IMR-90 (cell line): ENCODE measurements around the gene ACVR2B. TPM values are rescaled to one million over a fixed set of nuclear protein-coding genes. Genes with fewer than 3 reads are reported as not detected.

Experiments used
- ATAC-seq: fragments of 200-7000 bp; cut with Tn5 transposase; 2 replicates; pipeline ENCODE4 v1.9.1; 2020; ENCODE audit warnings: low read depth, mild to moderate bottlenecking, moderate library complexity
- BruUV-seq: library from RNA; stranded (reverse); fragments of 400-500 nt; replicated peaks from 2 replicates; lab custom pipeline; 2021; lab: Mats Ljungman, UMichigan
- CTCF ChIA-PET: fragments of 300-600 bp; formaldehyde crosslinking; extraction: SDS; loops from one replicate; lab custom pipeline; 2021; ENCODE audit warnings: antibody characterized with exemption; lab: Yijun Ruan, JAX
- POLR2A ChIA-PET: fragments of 300-600 bp; sonication (Branson Sonifier 250); formaldehyde crosslinking; loops from one replicate; lab custom pipeline; 2022; ENCODE audit warnings: antibody characterized with exemption; ENCODE audit not compliant: unreplicated experiment; lab: Charles Lee
- DNase-seq: peaks from one replicate; pipeline ENCODE4 v3.0.0; 2013
- H2AFZ ChIP-seq: replicated peaks from 2 replicates; pipeline ENCODE3; 2013; ENCODE audit warnings: low read length, mild to moderate bottlenecking; ENCODE audit not compliant: poor library complexity
- H2AK5ac ChIP-seq: 2 replicates; pipeline ENCODE4 v1.6.1; 2013; ENCODE audit warnings: low read depth, low read length, inconsistent platforms
- H2AK9ac ChIP-seq: replicated peaks from 2 replicates; pipeline ENCODE3; 2013; ENCODE audit warnings: mild to moderate bottlenecking, low read depth, low read length, moderate library complexity; ENCODE audit not compliant: poor library complexity
- H2BK120ac ChIP-seq: 2 replicates; pipeline ENCODE4 v1.6.1; 2013; ENCODE audit warnings: low read depth, low read length, inconsistent platforms
- H2BK15ac ChIP-seq: 3 replicates; pipeline ENCODE4 v1.6.1; 2013; ENCODE audit warnings: low read depth, low read length, inconsistent platforms
- H2BK20ac ChIP-seq: 2 replicates; pipeline ENCODE4 v1.6.1; 2013; ENCODE audit warnings: low read depth, mild to moderate bottlenecking, inconsistent platforms, low read length, moderate library complexity
- H2BK5ac ChIP-seq: 2 replicates; pipeline ENCODE4 v1.6.1; 2013; ENCODE audit warnings: mild to moderate bottlenecking, low read depth, low read length, inconsistent platforms; ENCODE audit not compliant: poor library complexity, severe bottlenecking
- H3K14ac ChIP-seq: replicated peaks from 2 replicates; pipeline ENCODE4 v1.6.1; 2013; ENCODE audit warnings: low read depth, low read length, inconsistent platforms
- H3K18ac ChIP-seq: 2 replicates; pipeline ENCODE4 v1.6.1; 2013; ENCODE audit warnings: low read depth, low read length, control low read depth
- H3K23ac ChIP-seq: 2 replicates; pipeline ENCODE4 v1.6.1; 2013; ENCODE audit warnings: low read depth, low read length, inconsistent platforms
- H3K27ac ChIP-seq: 2 replicates; pipeline ENCODE4 v1.5.1; 2013; ENCODE audit warnings: mild to moderate bottlenecking, control low read depth, low read length; ENCODE audit not compliant: insufficient read depth
- H3K27me3 ChIP-seq: 2 replicates; pipeline ENCODE4 v1.6.1; 2013; ENCODE audit warnings: low read length; ENCODE audit not compliant: control insufficient read depth, insufficient read depth
- H3K36me3 ChIP-seq: 2 replicates; pipeline ENCODE4 v1.6.1; 2013; ENCODE audit warnings: low read length, mixed read lengths; ENCODE audit not compliant: control insufficient read depth, insufficient read depth
- H3K4ac ChIP-seq: 2 replicates; pipeline ENCODE4 v1.6.1; 2013; ENCODE audit warnings: low read depth, low read length, inconsistent platforms
- H3K4me1 ChIP-seq: 2 replicates; pipeline ENCODE4 v1.6.1; 2013; ENCODE audit warnings: low read length, mixed read lengths; ENCODE audit not compliant: control insufficient read depth, insufficient read depth
- H3K4me2 ChIP-seq: 2 replicates; pipeline ENCODE4 v1.6.1; 2013; ENCODE audit warnings: low read depth, mild to moderate bottlenecking, control low read depth, low read length, moderate library complexity
- H3K4me3 ChIP-seq: 2 replicates; pipeline ENCODE4 v1.5.1; 2013; ENCODE audit warnings: low read depth, mild to moderate bottlenecking, control low read depth, low read length, moderate library complexity; ENCODE audit not compliant: insufficient read depth
- H3K56ac ChIP-seq: 2 replicates; pipeline ENCODE4 v1.6.1; 2013; ENCODE audit warnings: low read length, inconsistent platforms; ENCODE audit not compliant: insufficient read depth; ENCODE audit errors: extremely low read depth
- H3K79me1 ChIP-seq, 2 experiments: 2 replicates each; pipeline ENCODE4 v1.6.1; 2013; ENCODE audit warnings: low read length in 2 of 2, inconsistent platforms in 1 of 2, low read depth in 1 of 2
- H3K9ac ChIP-seq: 2 replicates; pipeline ENCODE4 v1.6.1; 2013; ENCODE audit warnings: low read depth, low read length, control low read depth
- H3K9me1 ChIP-seq: 2 replicates; pipeline ENCODE4 v1.6.1; 2013; ENCODE audit warnings: low read length, inconsistent platforms; ENCODE audit not compliant: insufficient read depth
- H3K9me3 ChIP-seq: 2 replicates; pipeline ENCODE4 v1.6.1; 2013; ENCODE audit warnings: low read length; ENCODE audit not compliant: control insufficient read depth, insufficient read depth
- H4K20me1 ChIP-seq: 2 replicates; pipeline ENCODE4 v1.6.1; 2013; ENCODE audit warnings: low read length, inconsistent platforms; ENCODE audit not compliant: insufficient read depth
- H4K5ac ChIP-seq: 2 replicates; pipeline ENCODE4 v1.6.1; 2013; ENCODE audit warnings: mild to moderate bottlenecking, low read depth, low read length, control low read depth
- H4K8ac ChIP-seq, 2 experiments: 2 replicates each; pipeline ENCODE4 v1.6.1; 2013; ENCODE audit warnings: low read depth in 2 of 2, low read length in 2 of 2, control low read depth in 1 of 2, inconsistent platforms in 1 of 2
- H4K91ac ChIP-seq: 2 replicates; pipeline ENCODE4 v1.6.1; 2013; ENCODE audit warnings: low read depth, low read length, inconsistent platforms; ENCODE audit not compliant: insufficient read depth
- BHLHE40 ChIP-seq: fragments of 150-350 bp; IDR thresholded peaks from 2 replicates; pipeline ENCODE4 v1.6.1; 2016; ENCODE audit warnings: mild to moderate bottlenecking, low read depth, low read length
- CEBPB ChIP-seq: IDR thresholded peaks from 2 replicates; pipeline ENCODE4 v1.6.1; 2012; ENCODE audit warnings: low read depth, low read length, improper control_type of control experiment
- CHD1 ChIP-seq: IDR thresholded peaks from 2 replicates; pipeline ENCODE4 v1.6.1; 2012; ENCODE audit warnings: low read depth, low read length, improper control_type of control experiment
- FOS ChIP-seq: fragments of 150-350 bp; IDR thresholded peaks from 2 replicates; pipeline ENCODE4 v1.6.1; 2016; ENCODE audit warnings: low read depth, low read length
- MAFK ChIP-seq: IDR thresholded peaks from 2 replicates; pipeline ENCODE4 v1.6.1; 2012; ENCODE audit warnings: low read depth, low read length, improper control_type of control experiment
- MAZ ChIP-seq: IDR thresholded peaks from 2 replicates; pipeline ENCODE4 v1.6.1; 2012; ENCODE audit warnings: low read depth, mild to moderate bottlenecking, low read length, improper control_type of control experiment, moderate library complexity, borderline replicate concordance
- MXI1 ChIP-seq: IDR thresholded peaks from 2 replicates; pipeline ENCODE4 v1.6.1; 2012; ENCODE audit warnings: low read depth, mild to moderate bottlenecking, low read length, moderate library complexity, borderline replicate concordance
- NFE2L2 ChIP-seq: fragments of 150-350 bp; IDR thresholded peaks from 2 replicates; pipeline ENCODE4 v1.6.1; 2016; ENCODE audit warnings: low read depth, mild to moderate bottlenecking, low read length
- POLR2A ChIP-seq: IDR thresholded peaks from 2 replicates; pipeline ENCODE4 v1.6.1; 2012; ENCODE audit warnings: mild to moderate bottlenecking, low read depth, low read length
- RAD21 ChIP-seq: IDR thresholded peaks from 2 replicates; pipeline ENCODE4 v1.6.1; 2012; ENCODE audit warnings: low read length, improper control_type of control experiment
- RCOR1 ChIP-seq: IDR thresholded peaks from 2 replicates; pipeline ENCODE4 v1.6.1; 2012; ENCODE audit warnings: mild to moderate bottlenecking, low read length, improper control_type of control experiment; ENCODE audit not compliant: insufficient replicate concordance
- RFX5 ChIP-seq: IDR thresholded peaks from 2 replicates; pipeline ENCODE4 v1.8.0; 2012; ENCODE audit warnings: low read depth, mild to moderate bottlenecking, low read length, moderate library complexity
- SMC3 ChIP-seq: fragments of 150-350 bp; IDR thresholded peaks from 2 replicates; pipeline ENCODE4 v1.6.1; 2016; ENCODE audit warnings: low read depth, mild to moderate bottlenecking, antibody characterized with exemption, low read length, moderate library complexity
- WGBS, 2 experiments: methylation state at CpG; one replicate each; pipeline versions ENCODE4 v1.1.5 to v1.1.7; 2013; ENCODE audit warnings: missing lambda C conversion rate in 2 of 2; ENCODE audit not compliant: insufficient read length in 1 of 2; ENCODE audit errors: extremely low coverage in 2 of 2; 5-methylcytosine and 5-hydroxymethylcytosine counted together
- dilution Hi-C: fragments of 300-500 bp; cut with HindIII; formaldehyde crosslinking; loops from one replicate; pipeline ENCODE4 v1.14.3; 2018; ENCODE audit warnings: low sequenced_read_pairs; ENCODE audit not compliant: unreplicated experiment
- in situ Hi-C: fragments of 300-500 bp; cut with MboI; formaldehyde crosslinking; loops from 3 replicates; pipeline ENCODE4 v1.14.3; 2019; ENCODE audit warnings: low sequenced_read_pairs, inconsistent platforms, mixed read lengths
- intact Hi-C: fragments of 100-400 bp; cut with micrococcal nuclease; formaldehyde crosslinking; loops from 2 replicates; pipeline ENCODE4 v1.10.0; 2022
- polyA plus RNA-seq, 3 experiments: library from polyadenylated mRNA; depleted of rRNA; stranded (reverse); fragments of >200 nt; gene quantifications; 2 replicates each; pipeline ENCODE4 v1.2.3, GENCODE V29; 2012; ENCODE audit warnings: low replicate concordance in 1 of 3
- total RNA-seq: library from RNA; depleted of rRNA; stranded (reverse); fragments of >200 nt; gene quantifications from 2 replicates; pipeline ENCODE4 v1.2.3, GENCODE V29; 2012
- TF ChIP-seq, protein P1 (sequence below): conservative IDR thresholded peaks from 2 replicates; pipeline ENCODE4 v1.5.1; 2012; ENCODE audit warnings: mild to moderate bottlenecking, low read depth, low read length, improper control_type of control experiment
- TF ChIP-seq, protein P2 (sequence below): fragments of 150-350 bp; IDR thresholded peaks from 2 replicates; pipeline ENCODE4 v1.6.1; 2016; ENCODE audit warnings: low read depth, mild to moderate bottlenecking, low read length, moderate library complexity, borderline replicate concordance
- TF ChIP-seq, protein P3 (sequence below): fragments of 150-350 bp; IDR thresholded peaks from 2 replicates; pipeline ENCODE4 v1.6.1; 2017; ENCODE audit warnings: mild to moderate bottlenecking, antibody characterized with exemption, low read length, low read depth

The ACVR2B gene
- total and polyA plus RNA-seq, 2 of the 4 experiments (the other 2 are of a cell fraction) = 0.60 to 1.3 TPM

DNA sequence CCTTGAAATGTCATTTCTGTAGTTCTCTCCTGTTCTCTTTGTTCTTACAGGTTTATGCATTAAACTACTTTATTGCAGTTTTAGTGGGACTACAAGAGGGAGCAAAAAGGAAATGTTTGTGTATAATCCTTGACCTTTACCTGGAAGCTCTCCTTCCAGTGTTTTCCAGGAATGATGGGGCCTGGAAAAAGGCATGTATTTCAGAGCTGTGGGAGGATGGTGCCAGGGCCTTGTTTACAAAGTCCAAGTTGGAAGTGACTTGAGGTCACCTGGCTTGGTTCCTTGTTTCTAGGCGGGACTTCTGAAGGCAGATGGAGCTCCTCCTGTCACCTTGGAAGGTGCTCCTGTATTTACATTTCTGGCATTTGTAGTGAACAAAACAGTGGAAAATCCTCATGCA lies 15.1 kb downstream of the ACVR2B start:
- Histone ChIP-seq H4K20me1 (peaks cover 9% of the 10 kb centered on the region), H3K27me3 (no peaks in the 10 kb centered on the region), H3K23ac (no peak overlapping the region), H3K4ac (no peak overlapping the region), H3K9me1 (no peaks in the 10 kb centered on the region), H2BK120ac (no peak overlapping the region), H4K5ac (no peak overlapping the region), H2BK15ac (no peak overlapping the region), H2BK20ac (no peak overlapping the region), H3K9ac (no peak overlapping the region), H3K9me3 (peaks cover 6% of the 10 kb centered on the region), H4K91ac (no peak overlapping the region), H3K4me2 (no peak overlapping the region), H2AFZ (no peak overlapping the region), H3K4me3 (no peak overlapping the region), H2AK5ac (no peak overlapping the region), H3K56ac (no peak overlapping the region), H2AK9ac (no peak overlapping the region), H3K27ac (no peak overlapping the region), H3K36me3 (no peaks in the 10 kb centered on the region), H4K8ac (no peak overlapping the region), H3K14ac (no peak overlapping the region), H2BK5ac (no peak overlapping the region), H3K79me1 (peaks cover 3 to 16% of the 10 kb centered on the region in 2 experiments), H3K4me1 (no peaks in the 10 kb centered on the region), H3K18ac (no peak overlapping the region)
- TF ChIP-seq RFX5 = no peak
- no peak for TF ChIP-seq BHLHE40
- no peak for TF ChIP-seq NFE2L2
- no peak for TF ChIP-seq RCOR1
- TF ChIP-seq POLR2A = no peak
- TF ChIP-seq, protein P1, sequence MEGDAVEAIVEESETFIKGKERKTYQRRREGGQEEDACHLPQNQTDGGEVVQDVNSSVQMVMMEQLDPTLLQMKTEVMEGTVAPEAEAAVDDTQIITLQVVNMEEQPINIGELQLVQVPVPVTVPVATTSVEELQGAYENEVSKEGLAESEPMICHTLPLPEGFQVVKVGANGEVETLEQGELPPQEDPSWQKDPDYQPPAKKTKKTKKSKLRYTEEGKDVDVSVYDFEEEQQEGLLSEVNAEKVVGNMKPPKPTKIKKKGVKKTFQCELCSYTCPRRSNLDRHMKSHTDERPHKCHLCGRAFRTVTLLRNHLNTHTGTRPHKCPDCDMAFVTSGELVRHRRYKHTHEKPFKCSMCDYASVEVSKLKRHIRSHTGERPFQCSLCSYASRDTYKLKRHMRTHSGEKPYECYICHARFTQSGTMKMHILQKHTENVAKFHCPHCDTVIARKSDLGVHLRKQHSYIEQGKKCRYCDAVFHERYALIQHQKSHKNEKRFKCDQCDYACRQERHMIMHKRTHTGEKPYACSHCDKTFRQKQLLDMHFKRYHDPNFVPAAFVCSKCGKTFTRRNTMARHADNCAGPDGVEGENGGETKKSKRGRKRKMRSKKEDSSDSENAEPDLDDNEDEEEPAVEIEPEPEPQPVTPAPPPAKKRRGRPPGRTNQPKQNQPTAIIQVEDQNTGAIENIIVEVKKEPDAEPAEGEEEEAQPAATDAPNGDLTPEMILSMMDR = no peak
- TF ChIP-seq CHD1 = no peak
- no peak for TF ChIP-seq FOS
- TF ChIP-seq MXI1 = no peak
- TF ChIP-seq, protein P2, sequence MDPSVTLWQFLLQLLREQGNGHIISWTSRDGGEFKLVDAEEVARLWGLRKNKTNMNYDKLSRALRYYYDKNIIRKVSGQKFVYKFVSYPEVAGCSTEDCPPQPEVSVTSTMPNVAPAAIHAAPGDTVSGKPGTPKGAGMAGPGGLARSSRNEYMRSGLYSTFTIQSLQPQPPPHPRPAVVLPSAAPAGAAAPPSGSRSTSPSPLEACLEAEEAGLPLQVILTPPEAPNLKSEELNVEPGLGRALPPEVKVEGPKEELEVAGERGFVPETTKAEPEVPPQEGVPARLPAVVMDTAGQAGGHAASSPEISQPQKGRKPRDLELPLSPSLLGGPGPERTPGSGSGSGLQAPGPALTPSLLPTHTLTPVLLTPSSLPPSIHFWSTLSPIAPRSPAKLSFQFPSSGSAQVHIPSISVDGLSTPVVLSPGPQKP = no peak
- TF ChIP-seq MAZ = no peak
- TF ChIP-seq CEBPB = no peak
- no peak for TF ChIP-seq RAD21
- no peak for TF ChIP-seq SMC3
- TF ChIP-seq, protein P3, sequence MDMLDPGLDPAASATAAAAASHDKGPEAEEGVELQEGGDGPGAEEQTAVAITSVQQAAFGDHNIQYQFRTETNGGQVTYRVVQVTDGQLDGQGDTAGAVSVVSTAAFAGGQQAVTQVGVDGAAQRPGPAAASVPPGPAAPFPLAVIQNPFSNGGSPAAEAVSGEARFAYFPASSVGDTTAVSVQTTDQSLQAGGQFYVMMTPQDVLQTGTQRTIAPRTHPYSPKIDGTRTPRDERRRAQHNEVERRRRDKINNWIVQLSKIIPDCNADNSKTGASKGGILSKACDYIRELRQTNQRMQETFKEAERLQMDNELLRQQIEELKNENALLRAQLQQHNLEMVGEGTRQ = no peak
- no peak for TF ChIP-seq MAFK
- dilution Hi-C loops = no loop called here
- WGBS, 2 experiments = no CpG with 5 or more reads among the region's 1 CpG
- intact Hi-C loops = no loop called here
- ATAC-seq (no peak), DNase-seq (no peak)
- BruUV-seq = no TSS peak
- POLR2A ChIA-PET = no interaction called here
- in situ Hi-C loops = no loop called here
- CTCF ChIA-PET = no interaction called here
